GM12875 (cell line): Measurements from ENCODE around the gene PPM1D.

Experiments used
- H3K4me3 ChIP-seq: one replicate; pipeline ENCODE4 v1.5.1; 2011; ENCODE audit warnings: low read depth, low read length, control low read depth
- CTCF ChIP-seq: IDR thresholded peaks from 2 replicates; pipeline ENCODE4 v1.5.1; 2011; ENCODE audit warnings: low read depth, mild to moderate bottlenecking, control low read depth, inconsistent platforms, low read length, moderate library complexity, borderline replicate concordance; ENCODE audit not compliant: insufficient read depth

The PPM1D gene

DNA sequence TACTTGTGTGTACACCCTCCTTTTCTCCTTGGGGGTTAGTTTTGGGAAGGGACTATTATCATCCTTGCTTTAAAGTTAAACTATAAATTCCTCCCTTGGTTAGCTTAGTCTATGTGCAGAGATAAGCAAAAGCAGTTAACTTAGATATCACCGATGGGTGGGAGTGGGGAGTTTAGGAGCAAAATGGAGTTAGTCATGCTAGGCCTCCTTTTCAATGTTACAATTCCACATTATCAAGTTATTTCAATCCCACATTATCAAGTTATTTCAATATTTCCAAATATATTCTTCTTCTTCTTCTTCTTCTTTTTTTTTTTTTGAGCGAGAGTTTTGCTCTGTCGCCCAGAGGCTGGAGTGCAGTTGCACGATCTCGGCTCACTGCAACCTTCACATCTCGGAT lies 76.0 kb downstream of the PPM1D start:
- no peak overlapping the region for H3K4me3 ChIP-seq
- no peak for TF ChIP-seq CTCF

DNA sequence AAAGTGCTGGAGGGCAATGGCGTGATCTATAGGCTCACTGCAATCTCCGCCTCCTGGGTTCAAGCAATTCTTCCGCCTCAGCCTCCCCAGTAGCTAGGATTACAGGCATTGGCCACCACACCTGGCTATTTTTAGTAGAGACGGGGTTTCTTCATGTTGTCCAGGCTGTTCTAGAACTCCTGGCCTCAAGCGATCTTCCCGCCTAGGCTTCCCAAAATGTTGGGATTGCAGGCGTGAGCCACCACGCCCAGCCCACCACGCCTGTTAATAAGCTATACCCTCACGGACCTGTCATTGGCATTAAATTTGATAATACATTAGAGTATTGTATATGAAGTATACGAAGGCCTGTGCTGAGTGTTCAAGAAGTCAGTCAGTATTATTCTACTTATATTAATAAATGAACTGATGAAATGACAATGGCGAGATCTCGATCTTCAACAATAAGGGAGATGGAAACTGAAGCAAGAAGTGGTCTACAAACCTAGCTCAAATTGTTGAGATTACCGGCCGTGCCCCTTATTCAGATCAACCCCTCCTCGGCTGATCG lies 76.8 kb downstream of the PPM1D start:
- peak overlapping the region; percentile 55 for H3K4me3 ChIP-seq
- TF ChIP-seq CTCF, result no peak

DNA sequence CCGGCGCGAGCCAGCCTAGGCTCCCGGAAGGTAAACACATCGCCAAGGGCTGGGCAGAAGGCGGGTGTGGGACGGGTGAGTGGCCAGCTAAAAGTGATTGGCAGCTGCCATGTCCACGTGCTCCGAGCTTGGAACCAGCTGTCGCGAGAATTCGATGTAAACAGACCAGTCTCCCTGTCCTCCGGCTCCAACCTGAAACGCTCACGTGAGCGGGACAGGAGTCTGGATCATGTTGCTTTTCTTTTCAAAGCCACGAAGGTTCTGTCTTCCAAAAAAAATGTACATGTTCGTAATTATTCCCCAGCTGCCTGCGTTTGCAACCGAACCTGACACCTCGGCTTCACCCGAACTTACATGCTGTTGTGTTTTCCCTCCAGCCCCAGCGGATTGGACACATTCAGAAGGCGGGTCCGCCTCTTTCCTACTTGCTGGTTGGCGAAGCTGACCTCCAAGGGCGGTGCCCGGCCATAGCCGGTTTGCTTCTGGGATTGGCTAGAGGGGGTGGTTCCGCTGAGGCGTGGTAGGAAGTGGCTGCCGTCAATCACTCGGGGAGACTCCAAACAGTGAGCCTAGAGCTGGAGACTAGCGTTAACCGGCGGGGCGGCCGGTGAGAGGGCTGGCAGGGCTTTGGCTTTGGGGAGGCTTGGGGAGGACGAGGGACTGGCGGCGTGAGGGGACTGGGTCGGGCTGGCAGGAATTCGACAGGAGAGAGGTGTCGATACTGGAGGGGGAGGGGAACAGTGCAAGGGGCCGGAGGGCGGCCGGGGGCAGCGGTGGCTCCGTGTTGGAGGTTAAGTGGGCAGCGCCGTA lies 77.5 kb downstream of the PPM1D start, which contains the start of gene BCAS3:
Gene BCAS3, plus strand, starts transcription at position 544 of the 810 bp plus-strand sequence.
- peak within 1 kb of the TSS; percentile 64 for H3K4me3 ChIP-seq
- no peak for TF ChIP-seq CTCF

DNA sequence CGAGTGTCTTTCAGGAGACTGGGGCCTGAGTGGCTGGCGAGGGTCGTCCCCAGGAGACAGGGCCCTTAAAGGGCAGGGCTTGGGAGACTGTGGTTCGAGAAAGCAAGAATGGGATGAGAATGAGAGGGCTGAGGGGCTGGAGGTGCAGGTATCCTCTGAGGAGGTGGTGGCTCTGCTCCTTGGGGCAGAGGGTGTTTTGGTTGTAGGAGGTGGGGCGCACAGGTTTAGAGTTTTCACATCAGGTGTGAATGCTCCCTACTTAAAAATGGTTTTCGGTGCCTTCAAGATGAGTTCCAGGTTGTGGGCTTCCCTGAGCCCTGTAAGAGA lies 78.1 kb downstream of the PPM1D start:
- peak overlapping the region; percentile 64 for H3K4me3 ChIP-seq
- no peak for TF ChIP-seq CTCF

- TF ChIP-seq CTCF, result no peak
- H3K4me3 ChIP-seq, result no peak overlapping the region
These were observed 79.3 kb downstream of the PPM1D start for GRCh38 chr17:60679287-60679686.

- no peak overlapping the region for H3K4me3 ChIP-seq
- TF ChIP-seq CTCF, result no peak
These were observed 80.8 kb downstream of the PPM1D start for GRCh38 chr17:60680754-60681153.

GRCh38 chr17:60685437-60685836 lies 85.4 kb downstream of the PPM1D start:
- H3K4me3 ChIP-seq, result no peak overlapping the region
- no peak for TF ChIP-seq CTCF
